ENCODE measurements around the gene COL4A1.
"Not testable (repeated sequence)": the region's sequence is repeated elsewhere in the genome, so short reads cannot be mapped to it uniquely, and the experiment has no call there.

The COL4A1 gene

DNA sequence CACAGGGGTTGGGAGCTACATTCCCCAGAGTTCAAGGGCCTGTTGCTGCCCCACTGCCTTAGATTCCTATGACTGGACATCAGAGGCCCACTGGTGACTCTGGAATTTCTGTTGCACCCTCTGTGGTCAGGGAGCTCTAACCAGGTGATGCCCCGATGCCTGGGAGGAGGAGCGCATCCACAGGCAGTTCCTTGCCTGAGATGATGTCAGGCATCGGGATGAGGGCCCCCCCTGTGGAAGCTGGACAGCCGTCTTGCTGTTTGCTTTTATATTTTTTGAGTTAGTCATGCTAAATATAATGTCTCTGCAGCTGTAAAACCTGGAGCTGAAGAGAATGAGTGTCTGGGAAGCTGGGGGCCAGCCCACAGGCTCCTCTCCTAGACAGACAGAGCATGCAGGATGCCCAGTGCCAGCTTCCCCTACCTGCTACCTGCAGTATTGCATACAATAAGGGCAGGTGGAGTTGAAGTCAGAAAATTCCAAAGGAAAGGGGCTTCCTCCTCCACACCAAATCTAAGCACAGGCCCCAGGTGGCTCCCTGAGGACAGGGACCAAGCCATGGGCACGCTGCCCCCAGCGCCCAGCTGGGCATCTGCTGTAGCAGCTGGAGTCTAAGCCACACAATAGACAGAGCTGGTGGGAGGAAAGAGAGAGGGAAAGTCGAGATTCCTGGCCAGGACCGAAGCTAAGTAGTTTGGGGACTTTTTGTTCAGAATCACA, 16.4 kb upstream of the COL4A1 start:
- DNase-seq (ENCODE audit: low spot score), result peak; percentile 29

DNA sequence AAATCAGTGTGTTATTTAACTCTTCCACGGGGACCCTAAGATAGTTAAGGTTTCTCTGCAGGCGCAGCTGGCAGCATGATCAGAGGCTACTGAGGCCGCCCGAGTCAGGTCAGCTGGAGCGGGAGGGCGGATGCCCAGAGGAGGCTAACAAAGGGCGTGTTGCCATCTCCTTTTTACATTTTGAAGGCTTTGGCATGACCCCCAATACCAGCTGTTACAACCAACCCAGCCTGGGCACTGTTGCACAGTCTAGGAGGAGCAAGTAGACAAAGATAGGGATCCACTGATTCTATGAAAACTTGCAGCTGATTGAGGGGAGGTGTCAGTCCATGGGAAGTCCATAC, 15.8 kb upstream of the COL4A1 start:
- no peak for DNase-seq (ENCODE audit: low spot score)

DNA sequence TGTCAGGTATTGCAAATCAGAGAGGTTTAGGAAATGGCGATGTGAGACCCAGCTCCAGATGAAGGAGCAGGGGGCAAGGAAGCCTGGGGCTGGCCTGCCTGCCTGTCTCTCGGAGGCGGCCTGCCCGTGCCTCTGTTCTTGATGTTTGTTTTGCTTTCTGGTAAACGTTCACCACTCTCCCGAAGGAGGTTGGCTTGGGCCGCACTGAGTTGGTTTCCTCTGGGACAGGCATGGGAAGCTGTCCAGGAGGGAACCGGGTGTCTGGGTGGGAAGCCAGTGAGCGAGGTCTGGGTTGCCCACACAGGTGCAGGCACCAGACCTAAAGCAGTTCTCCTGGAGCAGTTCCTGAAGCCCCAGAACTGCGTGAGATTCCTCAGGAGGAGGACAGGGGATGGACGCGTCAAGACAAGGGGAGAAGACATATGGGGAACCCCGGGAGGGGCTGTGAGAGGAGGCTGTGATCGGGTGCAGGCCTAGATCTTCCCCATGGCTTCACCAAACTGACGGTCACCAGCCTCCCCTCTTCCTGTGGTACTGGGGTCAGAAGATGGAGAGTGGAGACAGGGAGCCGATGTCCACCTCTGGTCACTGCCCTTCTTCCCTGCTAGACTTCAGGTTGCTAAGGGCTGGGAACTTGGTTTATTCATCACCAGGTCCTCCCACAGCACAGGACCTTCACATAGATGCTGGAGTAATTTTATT, 15.3 kb upstream of the COL4A1 start:
- no peak for DNase-seq (ENCODE audit: low spot score)

DNA sequence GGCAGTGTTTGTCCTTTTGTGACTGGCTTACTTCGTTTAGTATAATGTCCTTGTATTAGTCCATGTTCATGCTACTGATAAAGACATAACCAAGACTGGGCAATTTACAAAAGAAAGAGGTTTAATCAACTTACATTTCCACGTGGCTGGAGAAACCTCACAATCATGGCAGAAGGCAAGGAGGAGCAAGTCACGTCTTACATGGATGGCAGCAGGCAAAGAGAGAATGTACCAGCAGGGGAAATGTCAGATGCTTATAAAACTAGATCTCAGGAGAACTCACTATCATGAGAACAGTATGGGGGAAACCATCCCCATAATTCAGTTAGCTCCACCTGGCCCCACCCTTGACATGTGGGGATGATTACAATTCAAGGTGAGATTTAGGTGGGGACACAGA, 14.6 kb upstream of the COL4A1 start:
- not testable (repeated sequence) for DNase-seq (ENCODE audit: low spot score)

DNA sequence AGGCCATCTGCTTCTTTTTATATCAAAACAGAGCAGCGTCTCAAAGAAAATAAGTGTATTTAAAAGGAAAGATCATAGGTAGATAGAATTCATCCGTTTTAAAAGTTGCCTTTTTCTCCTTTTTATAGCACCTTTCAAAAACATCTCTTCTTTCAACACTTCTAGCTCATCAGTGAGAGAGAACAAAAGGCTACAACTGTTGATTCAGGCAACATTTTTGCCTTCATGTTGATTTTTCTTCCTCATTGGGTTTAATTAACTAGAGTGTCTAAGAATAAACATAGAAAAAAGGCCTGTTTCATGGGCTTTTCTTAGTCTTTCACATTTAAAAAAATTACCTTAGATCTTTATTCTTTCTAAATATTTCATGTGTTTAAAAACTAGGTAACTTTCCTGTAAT, 13.7 kb upstream of the COL4A1 start:
- DNase-seq (ENCODE audit: low spot score), result no peak

DNA sequence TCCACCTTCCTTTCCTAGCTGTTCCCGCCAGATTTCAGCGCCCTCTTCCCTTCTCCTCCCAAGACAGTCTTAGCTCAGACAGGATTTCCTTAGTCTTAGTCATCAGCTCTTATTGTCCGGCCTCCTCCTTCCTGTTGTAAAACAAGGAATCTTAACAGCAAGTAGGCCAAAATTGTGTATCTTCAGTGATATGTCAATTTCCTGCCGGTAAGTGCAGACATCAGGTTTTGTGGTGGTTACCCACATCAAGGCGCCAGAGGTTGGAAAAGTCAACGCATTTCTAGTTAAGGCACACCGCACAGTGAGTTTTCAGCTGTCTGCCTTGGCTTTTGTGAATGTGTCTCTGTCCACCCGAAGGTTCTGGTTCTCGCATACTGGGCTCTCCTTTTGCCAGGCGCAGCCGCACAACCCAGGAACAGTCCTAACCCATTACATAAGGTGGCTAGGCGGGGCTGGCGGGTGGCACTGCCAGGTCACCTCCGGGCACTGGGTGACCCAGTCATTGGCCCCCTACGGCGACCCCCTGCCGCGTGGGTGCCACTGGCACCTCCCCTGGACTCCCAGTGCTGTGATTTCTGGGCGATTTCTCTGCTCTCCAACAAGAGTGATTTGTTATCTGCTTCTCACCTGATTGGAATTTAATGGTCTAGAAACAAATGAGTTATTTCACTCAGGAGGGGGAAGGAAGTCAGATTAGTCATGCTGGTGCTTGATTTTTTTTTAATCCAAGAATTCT, 13.0 kb upstream of the COL4A1 start:
- DNase-seq (ENCODE audit: low spot score), result no peak

DNA sequence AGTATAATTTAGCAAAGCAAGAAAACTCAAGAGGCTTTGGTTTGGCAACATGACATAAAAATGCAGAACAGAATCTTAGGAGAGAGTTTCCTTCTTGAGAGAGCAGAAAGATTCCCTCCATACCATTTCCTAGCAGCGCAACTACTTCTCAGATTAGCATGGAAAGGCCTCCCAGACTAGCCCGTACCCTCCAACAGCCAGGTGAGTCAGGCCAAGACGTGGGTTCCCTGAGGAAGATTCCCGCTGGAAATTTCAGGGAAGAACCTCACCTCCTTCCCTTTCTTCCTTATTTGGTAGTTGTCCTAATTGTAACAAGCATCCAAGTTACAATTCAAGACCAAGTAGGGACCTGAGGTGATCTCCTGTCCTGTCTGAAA, 12.4 kb upstream of the COL4A1 start:
- no peak for DNase-seq (ENCODE audit: low spot score)

DNA sequence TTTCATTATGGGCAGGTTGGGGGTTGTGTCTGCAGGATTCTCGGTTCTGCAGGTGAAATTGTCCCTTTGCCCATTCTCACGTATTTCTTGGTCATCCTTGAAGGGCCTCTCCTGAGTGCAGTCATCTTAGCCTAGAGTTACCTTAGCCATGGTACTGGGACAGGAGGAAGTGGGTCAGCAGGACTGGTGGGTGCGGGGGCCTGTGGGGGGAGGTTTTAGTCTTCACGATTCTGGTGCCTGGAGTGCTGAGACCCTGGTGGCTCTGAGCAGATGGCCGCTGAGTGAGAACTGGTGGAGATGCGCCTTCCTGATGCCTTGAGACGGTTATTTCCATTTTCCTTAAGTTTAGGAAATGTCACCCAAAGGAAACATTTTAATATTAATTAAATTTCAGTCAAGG, 12.0 kb upstream of the COL4A1 start:
- DNase-seq (ENCODE audit: low spot score), result no peak

DNA sequence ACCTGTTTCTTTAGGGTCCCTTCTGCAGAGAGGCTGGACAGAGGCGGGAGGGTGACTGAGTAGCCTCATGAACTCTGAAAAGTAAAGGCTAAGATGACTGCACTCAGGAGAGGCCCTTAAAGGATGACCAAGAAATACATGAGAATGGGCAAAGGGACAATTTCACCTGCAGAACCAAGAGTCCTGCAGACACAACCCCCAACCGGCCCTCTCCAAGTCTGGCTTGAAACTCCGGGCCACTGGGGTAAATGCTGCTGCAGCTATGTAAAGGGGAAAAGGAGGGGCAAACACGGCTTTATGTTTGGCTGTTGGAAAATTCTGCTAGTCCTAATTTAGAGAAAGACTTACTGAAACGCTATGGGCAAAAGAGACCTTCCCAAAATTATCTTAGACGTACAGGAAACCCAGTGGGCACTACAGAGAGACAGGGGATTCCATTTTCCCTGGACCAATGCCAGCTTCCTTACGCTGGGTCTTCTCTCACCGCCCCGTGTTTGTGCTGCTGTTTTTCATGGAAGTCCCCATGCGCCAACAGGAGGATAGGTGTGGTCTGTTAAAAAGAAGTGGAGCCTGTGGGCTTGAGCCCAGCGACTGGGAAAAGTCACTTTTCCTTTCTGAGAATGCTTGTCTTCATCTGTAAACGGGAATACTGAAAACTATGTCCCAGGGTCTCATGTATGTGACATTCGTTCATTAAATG, 10.7 kb upstream of the COL4A1 start:
- no peak for DNase-seq (ENCODE audit: low spot score)

DNA sequence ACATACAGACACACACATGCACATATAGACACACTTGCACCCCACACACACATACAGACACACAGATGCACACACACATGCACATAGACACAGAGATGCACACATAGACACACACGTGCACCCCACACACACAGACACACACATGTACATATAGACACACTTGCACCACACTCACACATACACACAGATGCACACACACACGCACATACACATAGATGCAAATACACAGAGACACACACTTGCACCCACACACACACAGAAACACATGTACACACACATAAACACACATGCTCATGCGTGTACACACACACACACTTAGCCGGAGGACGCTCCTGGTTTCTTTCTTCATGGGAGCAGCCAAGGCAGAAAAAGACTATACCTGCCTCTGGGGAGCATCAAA, 10.1 kb upstream of the COL4A1 start:
- no peak for DNase-seq (ENCODE audit: low spot score)

DNA sequence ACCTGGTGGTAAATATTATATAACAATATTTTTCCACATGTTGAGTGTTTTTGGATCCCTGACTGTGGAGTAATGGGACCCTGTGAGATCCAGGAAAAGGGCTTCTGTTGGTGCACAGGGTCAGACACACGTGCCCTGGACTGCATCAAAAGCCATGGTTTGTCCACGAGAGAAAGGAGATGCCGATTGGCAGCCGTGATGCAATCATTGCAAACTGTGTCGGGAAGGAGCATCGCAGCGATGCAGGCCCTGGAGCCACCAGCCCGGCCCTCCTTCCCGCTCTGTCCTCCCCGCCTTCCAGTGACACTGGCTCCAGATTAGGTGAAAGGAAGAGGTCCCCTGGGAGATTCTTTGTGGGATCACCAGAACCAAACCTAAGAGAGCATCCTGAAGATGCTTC, 9.2 kb upstream of the COL4A1 start:
- no peak for DNase-seq (ENCODE audit: low spot score)

DNA sequence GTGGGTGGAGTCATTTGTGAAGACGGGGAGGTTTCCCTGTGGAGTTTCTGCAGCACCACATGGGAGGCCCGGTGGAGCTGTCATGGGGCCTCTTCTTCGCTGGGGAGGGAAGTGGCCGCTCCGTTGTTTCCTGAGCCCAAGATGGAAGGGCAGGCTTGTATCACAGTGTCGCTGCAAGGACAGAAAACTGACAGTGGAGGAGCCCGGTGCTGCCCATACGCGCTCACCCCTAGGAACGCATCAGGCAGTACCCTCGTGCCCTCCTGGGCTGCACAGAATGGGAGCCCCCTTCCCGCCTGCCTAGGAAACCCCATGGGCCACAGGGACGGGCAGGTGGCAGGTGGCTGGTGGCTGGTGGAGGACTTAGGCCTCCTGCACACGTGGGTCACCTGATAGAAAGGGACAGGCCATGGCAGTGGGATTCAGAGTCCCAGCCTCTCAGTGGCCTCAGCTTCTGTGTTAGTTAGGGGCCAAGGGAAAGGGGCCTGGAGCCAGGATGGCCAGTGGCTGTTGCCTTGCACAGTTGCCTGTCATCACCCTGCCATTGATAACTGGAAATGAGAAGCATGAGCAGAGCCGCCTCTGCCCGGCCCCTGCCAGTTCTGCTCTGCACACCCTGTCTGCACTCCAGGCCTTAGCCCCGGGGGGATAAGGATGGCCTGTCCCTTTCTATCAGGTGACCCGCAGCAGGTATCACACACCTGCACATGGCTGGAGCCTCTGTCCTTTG, 7.7 kb upstream of the COL4A1 start:
- DNase-seq (ENCODE audit: low spot score), result no peak

DNA sequence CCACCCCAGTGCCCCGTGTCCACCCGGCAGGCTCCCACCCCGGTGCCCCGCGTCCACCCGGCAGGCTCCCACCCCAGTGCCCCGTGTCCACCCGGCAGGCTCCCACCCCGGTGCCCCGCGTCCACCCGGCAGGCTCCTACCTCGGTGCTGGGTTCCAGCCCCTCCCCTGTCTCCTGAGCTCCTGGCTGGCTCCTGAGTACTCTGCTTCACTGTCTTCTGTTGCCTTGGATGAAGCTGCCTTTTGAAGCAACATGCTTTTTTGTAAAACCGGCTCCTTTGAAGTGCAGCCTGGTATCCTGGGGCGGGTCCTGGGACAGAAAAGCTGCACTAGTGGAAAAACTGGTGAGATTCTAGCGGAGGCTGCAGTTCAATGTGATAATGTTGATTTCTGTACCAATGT, 6.8 kb upstream of the COL4A1 start:
- not testable (repeated sequence) for DNase-seq (ENCODE audit: low spot score)

DNA sequence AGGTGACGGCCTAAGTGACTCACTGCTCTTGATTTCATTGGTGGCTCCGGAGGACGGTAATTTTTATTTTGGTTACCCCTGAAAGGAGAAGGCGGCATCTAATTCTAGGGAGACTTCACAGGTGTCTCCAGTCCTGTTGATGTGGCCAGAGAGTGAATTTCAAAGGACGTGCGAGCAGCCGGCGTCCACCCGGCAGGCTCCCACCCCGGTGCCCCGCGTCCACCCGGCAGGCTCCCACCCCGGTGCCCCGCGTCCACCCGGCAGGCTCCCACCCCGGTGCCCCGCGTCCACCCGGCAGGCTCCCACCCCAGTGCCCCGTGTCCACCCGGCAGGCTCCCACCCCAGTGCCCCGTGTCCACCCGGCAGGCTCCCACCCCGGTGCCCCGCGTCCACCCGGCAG, 6.3 kb upstream of the COL4A1 start:
- DNase-seq (ENCODE audit: low spot score), result not testable (repeated sequence)

DNA sequence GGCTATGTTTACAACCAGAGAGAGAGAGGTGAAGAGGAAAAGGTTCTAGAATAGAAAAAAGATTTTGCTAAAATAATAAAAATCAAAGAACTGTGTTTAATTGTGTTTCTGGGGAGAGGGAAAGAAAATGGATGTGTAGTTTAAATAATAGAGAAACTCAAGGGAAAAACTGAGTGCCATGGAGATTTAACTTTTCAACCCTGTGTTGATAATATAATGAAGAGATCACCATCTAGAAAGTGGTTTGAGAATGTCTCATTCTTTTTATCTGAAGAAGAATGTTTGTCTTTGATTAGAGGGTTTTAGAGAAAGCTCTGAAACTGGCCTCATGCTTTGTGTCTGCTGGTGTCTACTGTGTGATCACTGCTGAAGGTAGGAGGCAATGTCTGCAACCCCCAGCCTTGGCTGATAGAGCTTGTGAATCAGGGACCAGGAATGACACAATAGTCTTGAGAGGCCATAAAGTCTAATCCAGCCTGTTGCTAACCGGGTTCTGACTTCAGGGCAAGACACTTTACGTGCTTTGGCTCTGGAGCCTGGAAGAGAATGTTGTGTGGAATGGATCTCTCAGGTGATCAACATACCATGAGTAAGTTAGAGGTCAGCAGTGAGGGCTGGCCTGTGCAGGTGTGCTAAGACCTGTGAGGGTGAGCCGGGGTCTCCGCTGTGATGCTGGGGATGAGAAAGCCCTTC, 5.5 kb upstream of the COL4A1 start:
- no peak for DNase-seq (ENCODE audit: low spot score)

DNA sequence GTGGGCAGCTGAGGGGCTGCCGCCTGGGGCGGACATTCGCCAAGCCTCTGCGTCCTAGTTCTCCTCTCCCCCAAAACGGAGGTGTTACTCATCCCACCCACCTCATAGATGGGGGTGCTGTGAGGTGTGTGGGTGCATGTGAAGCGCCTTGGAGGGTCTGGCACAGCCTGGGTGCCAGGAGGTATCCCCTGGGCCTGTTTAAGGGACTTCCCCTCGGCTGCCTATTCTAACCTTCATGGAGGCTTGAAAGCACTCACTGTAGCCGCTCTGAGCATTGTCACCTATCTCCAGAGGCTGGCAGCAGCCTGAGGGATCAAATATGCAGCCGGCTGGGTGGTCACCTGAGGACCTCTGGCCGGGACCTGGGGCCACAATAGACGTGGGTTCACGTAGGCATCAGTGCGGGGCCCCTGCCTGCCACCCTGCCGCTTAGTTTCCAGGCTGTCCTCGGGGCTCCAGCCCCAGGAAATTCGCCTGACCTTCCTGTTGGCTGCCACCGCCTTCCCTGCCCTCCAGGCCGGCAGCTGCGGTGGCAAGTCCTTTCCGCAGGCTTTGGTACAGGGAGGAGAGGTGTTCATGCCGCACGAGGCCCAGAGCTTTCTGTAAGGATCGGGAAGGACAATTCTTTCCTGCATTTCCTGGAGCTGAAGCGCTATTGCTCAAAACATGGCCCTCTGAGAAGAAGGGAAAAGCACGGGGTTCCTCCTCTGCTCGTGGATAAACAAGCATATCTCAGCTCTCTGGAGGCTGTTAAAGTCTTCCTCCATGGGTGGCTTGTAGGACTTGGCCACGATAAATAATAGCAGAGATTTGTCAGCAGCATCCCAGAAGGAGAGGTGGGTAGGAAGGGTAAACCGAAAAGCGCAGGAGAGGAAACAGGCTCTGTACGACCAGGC, 4.7 kb upstream of the COL4A1 start:
- DNase-seq (ENCODE audit: low spot score), result no peak

DNA sequence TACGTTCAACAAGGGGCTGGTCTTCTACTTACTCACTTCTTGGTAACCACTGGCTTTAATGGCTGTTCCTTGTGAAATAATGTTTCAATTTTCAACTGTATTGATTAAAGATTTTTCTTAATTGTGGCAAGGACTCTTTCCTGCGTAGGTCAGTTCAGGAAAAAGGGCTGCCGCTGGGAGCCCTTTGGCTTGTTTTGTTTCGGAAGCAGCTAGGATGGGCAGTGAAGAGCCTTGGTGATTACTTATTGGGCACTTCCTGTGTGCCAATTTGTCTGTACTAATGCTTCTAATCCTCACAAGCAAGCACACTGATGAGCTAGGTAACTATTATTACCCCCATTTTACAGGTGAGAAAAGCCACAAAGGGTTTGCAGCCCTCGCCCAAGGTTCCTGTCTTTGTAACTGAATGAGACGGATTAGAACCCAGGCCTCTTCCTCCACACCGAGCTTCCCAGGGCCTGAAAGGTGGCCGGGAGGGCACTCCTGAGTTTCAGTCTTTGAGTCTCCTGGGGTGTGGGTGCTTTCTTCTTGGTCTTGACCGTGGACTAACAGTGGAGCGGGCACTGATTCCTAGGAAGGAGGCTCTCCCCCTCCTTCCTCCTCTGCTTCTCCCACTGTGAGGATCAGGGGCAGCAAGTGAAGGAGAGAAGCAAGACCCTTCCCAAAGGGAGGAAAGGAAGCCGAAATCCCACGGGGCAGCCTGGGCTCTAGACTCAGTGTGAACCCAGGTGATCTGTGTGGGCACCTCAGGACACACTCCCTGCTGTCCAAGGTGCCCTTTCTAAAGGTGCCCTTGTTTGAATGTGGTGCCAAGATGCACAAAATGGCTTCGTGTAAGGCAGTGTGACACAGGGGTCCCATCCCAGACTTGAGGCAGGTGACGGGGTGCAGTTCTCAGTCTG, 3.8 kb upstream of the COL4A1 start:
- DNase-seq (ENCODE audit: low spot score), result no peak

DNA sequence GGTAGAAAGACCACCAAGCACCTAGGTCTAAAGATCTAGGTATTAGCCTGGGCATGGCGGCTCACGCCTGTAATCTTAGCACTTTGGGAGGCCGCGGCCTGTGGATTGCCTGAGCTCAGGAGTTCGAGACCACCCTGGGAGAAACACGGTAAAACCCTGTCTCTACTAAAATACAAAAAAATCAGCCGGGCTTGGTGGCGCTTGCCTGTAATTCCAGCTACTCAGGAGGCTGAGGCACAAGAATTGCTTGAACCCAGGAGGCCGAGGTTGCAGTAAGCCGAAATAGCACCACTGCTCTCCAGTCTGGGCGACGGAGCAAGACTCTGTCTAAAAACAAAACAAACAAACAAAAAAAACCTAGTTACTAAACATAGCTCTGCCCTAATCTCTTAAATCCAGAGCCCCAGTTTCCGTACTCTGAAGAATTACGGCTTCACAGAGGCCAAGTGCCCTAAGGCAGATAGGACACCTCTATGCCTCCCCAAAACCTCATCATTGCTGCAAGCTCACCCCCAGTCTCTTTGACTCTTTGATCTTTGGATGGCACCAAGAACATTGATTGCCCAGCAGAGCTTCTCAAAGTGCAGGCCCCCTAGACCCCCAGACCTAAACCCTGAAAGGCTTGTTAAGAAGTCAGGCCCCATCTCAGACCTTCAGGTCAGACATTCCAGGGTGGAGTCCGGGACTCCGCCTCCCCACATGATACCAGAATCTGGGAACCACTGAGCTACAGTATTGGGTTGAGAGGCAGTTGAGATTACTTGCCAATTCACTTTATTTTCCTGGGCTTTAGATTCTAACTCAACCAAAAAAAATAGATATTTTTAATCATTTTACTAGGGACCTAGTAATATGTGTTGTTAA, 2.9 kb upstream of the COL4A1 start:
- no peak for DNase-seq (ENCODE audit: low spot score)
